Measurements from ENCODE around the gene PRKG2. TPM values are rescaled to one million over a fixed set of nuclear protein-coding genes. Genes with fewer than 3 reads are reported as not detected.

The PRKG2 gene
- polyA plus RNA-seq, 1 donor (not counting 4 experiments of a cell fraction or from before 2014, with no cell fraction given), result 0.68 TPM

GRCh38 chr4:81198609-81199008 lies 16.4 kb downstream of the PRKG2 start:
- Histone ChIP-seq H3K4me1 (ENCODE audit: control insufficient read depth, extremely low read depth, insufficient read depth, low read length) (peaks cover 5% of the 10 kb centered on the region), H3K4me3 (ENCODE audit: control insufficient read depth in 2 of 3, extremely low read depth in 1 of 3, insufficient read depth in 2 of 3, low read depth in 1 of 3, low read length in 3 of 3) (no peak overlapping the region), H3K79me2 (ENCODE audit: control insufficient read depth, insufficient read depth, low read length) (no peaks in the 10 kb centered on the region), H3K9ac (ENCODE audit: control insufficient read depth, extremely low read depth, insufficient read depth, low read length) (no peak overlapping the region), H4K20me1 (ENCODE audit: control insufficient read depth, extremely low read depth, insufficient read depth, low read length) (no peaks in the 10 kb centered on the region), H3K36me3 (ENCODE audit: control insufficient read depth in 2 of 2, extremely low read depth in 1 of 2, insufficient read depth in 2 of 2, low read length in 2 of 2) (no peaks in the 10 kb centered on the region), H3K9me1 (ENCODE audit: control insufficient read depth, extremely low read depth, insufficient read depth, low read length) (no peaks in the 10 kb centered on the region), H3K27ac (ENCODE audit: control insufficient read depth, insufficient read depth, low read length) (no peak overlapping the region), H3K9me3 (ENCODE audit: control insufficient read depth, low read depth, low read length) (no peaks in the 10 kb centered on the region), H3K27me3 (ENCODE audit: control insufficient read depth, extremely low read depth, insufficient read depth, low read length) (no peaks in the 10 kb centered on the region), H2AFZ (ENCODE audit: control insufficient read depth, low read length) (no peak overlapping the region), H3K4me2 (ENCODE audit: control insufficient read depth, extremely low read depth, insufficient read depth, low read depth, low read length) (no peak overlapping the region)
- dilution Hi-C loops (cut with MboI; ENCODE audit: extremely low pct_ligation_motif_present, low sequenced_read_pairs), result no loop called here
- TF ChIP-seq EZH2 (IDR thresholded peaks at IDR 0.05; ENCODE audit: low read length) (no peak), CTCF (optimal IDR thresholded peaks at IDR 0.05 in 1 of 3, IDR thresholded peaks at IDR 0.05 in 1 of 3, conservative IDR thresholded peaks at IDR 0.05 in 1 of 3; ENCODE audit: extremely low read depth in 1 of 3, insufficient read depth in 2 of 3, low read length in 3 of 3) (no peak)
- no peak for DNase-seq (ENCODE audit: low read depth, low spot score)
- no peak for FAIRE-seq

- Histone ChIP-seq H3K36me3 (ENCODE audit: control insufficient read depth in 2 of 2, extremely low read depth in 1 of 2, insufficient read depth in 2 of 2, low read length in 2 of 2) (no peaks in the 10 kb centered on the region), H3K9ac (ENCODE audit: control insufficient read depth, extremely low read depth, insufficient read depth, low read length) (no peak overlapping the region), H3K27me3 (ENCODE audit: control insufficient read depth, extremely low read depth, insufficient read depth, low read length) (no peaks in the 10 kb centered on the region), H3K9me3 (ENCODE audit: control insufficient read depth, low read depth, low read length) (no peaks in the 10 kb centered on the region), H3K4me2 (ENCODE audit: control insufficient read depth, extremely low read depth, insufficient read depth, low read depth, low read length) (no peak overlapping the region), H2AFZ (ENCODE audit: control insufficient read depth, low read length) (no peak overlapping the region), H3K4me3 (ENCODE audit: control insufficient read depth in 2 of 3, extremely low read depth in 1 of 3, insufficient read depth in 2 of 3, low read depth in 1 of 3, low read length in 3 of 3) (no peak overlapping the region), H3K79me2 (ENCODE audit: control insufficient read depth, insufficient read depth, low read length) (no peaks in the 10 kb centered on the region), H3K4me1 (ENCODE audit: control insufficient read depth, extremely low read depth, insufficient read depth, low read length) (peaks cover 5% of the 10 kb centered on the region), H4K20me1 (ENCODE audit: control insufficient read depth, extremely low read depth, insufficient read depth, low read length) (no peaks in the 10 kb centered on the region), H3K9me1 (ENCODE audit: control insufficient read depth, extremely low read depth, insufficient read depth, low read length) (no peaks in the 10 kb centered on the region), H3K27ac (ENCODE audit: control insufficient read depth, insufficient read depth, low read length) (no peak overlapping the region)
- TF ChIP-seq EZH2 (IDR thresholded peaks at IDR 0.05; ENCODE audit: low read length) (no peak), CTCF (optimal IDR thresholded peaks at IDR 0.05 in 1 of 3, IDR thresholded peaks at IDR 0.05 in 1 of 3, conservative IDR thresholded peaks at IDR 0.05 in 1 of 3; ENCODE audit: extremely low read depth in 1 of 3, insufficient read depth in 2 of 3, low read length in 3 of 3) (no peak)
- DNase-seq (ENCODE audit: low read depth, low spot score) (no peak), FAIRE-seq (no peak)
- dilution Hi-C loops (cut with MboI; ENCODE audit: extremely low pct_ligation_motif_present, low sequenced_read_pairs), result no loop called here
These were observed 17.0 kb downstream of the PRKG2 start for GRCh38 chr4:81197864-81198524.
